Small intestine (tissue), 7 donors: ENCODE measurements around the gene RASSF3. TPM values are rescaled to one million over a fixed set of nuclear protein-coding genes. Genes with fewer than 3 reads are reported as not detected.
"Not testable (repeated sequence)": the region's sequence is repeated elsewhere in the genome, so short reads cannot be mapped to it uniquely, and the experiment has no call there.

Experiments
- DNase-seq, 2 donors: peaks; one replicate each; pipeline versions ENCODE4 v3.0.0 to v3.0.0-alpha.2; 2013
- FAIRE-seq: peaks from 2 replicates; lab custom pipeline; 2012; peaks lifted over from hg19 to GRCh38; lab: Jason Lieb, UNC
- H3K27ac ChIP-seq, 3 donors: one replicate each; pipeline ENCODE4 v1.5.1; 2013; ENCODE audit warnings: low read length in 2 of 3, mild to moderate bottlenecking in 2 of 3, control low read depth in 1 of 3, inconsistent platforms in 1 of 3, low read depth in 1 of 3, moderate library complexity in 1 of 3
- H3K27me3 ChIP-seq, 3 donors: one replicate each; pipeline ENCODE4 v1.6.1; 2013; ENCODE audit warnings: low read length in 3 of 3, inconsistent platforms in 1 of 3; ENCODE audit not compliant: control insufficient read depth in 3 of 3, insufficient read depth in 3 of 3
- H3K36me3 ChIP-seq, 3 donors: one replicate each; pipeline ENCODE4 v1.6.1; 2013; ENCODE audit warnings: low read length in 3 of 3, inconsistent platforms in 1 of 3, low read depth in 1 of 3, mild to moderate bottlenecking in 1 of 3, moderate library complexity in 1 of 3; ENCODE audit not compliant: control insufficient read depth in 3 of 3, insufficient read depth in 2 of 3
- H3K4me1 ChIP-seq, 3 donors: one replicate each; pipeline ENCODE4 v1.6.1; 2013; ENCODE audit warnings: low read length in 2 of 3, inconsistent platforms in 1 of 3, low read depth in 1 of 3, mild to moderate bottlenecking in 1 of 3, moderate library complexity in 1 of 3; ENCODE audit not compliant: control insufficient read depth in 3 of 3, insufficient read depth in 2 of 3
- H3K4me3 ChIP-seq, 3 donors: one replicate each; pipeline ENCODE4 v1.5.1; 2013; ENCODE audit warnings: low read length in 3 of 3, control low read depth in 1 of 3, inconsistent platforms in 1 of 3, low read depth in 1 of 3, mild to moderate bottlenecking in 1 of 3, moderate library complexity in 1 of 3
- H3K9me3 ChIP-seq, 2 donors: one replicate each; pipeline ENCODE4 v1.6.1; 2013; ENCODE audit warnings: low read depth in 1 of 2, low read length in 1 of 2; ENCODE audit not compliant: control insufficient read depth in 2 of 2, insufficient read depth in 1 of 2
- WGBS, 3 donors: extraction: QIAGEN DNeasy Blood & Tissue Kit; methylation state at CpG; one replicate each; pipeline ENCODE4 v1.1.7; 2013; 5-methylcytosine and 5-hydroxymethylcytosine counted together
- polyA plus RNA-seq, 4 donors: library from polyadenylated mRNA; stranded (reverse) in 3 of 4; unstranded in 1 of 4; fragments of 200-250 nt in 3 of 4; fragments of 120-200 nt in 1 of 4; gene quantifications; one replicate each; pipeline versions ENCODE4 v1.2.1 to v1.2.3, GENCODE V29; 2013
- donor health status: healthy with polysubstance abuse.
- donor health status: control.
- donor health status: control.
- donor health status: Bipolar disorder and iron deficiency.
- donor health status: healthy.

RASSF3 gene
- polyA plus RNA-seq, 4 donors, result 14.9 to 23.3 (median 21.9) TPM

GRCh38 chr12:64608901-64609535, 1.3 kb upstream of the RASSF3 start:
- Histone ChIP-seq H3K4me1 (no peaks in the 10 kb centered on the region), H3K27me3 (no peaks in the 10 kb centered on the region), H3K36me3 (peaks cover 0 to 4% (median 0%) of the 10 kb centered on the region in 3 donors), H3K27ac (peak overlapping the region; percentile 88 to 97 (median 93)), H3K4me3 (peak overlapping the region in 2 of 3 donors; percentile 96 to 98), H3K9me3 (no peaks in the 10 kb centered on the region)
- 1 to 4% (median 2%) methylated on average over 16 of the region's 16 CpGs for WGBS, 3 donors
- peak; percentile 77 to 80 for DNase-seq
- FAIRE-seq, result no peak

- Histone ChIP-seq H3K27me3 (no peaks in the 10 kb centered on the region), H3K4me3 (peak overlapping the region; percentile 96 to 98 (median 97)), H3K27ac (peak overlapping the region; percentile 88 to 97 (median 93)), H3K9me3 (no peaks in the 10 kb centered on the region), H3K36me3 (peaks cover 0 to 8% (median 0%) of the 10 kb centered on the region in 3 donors), H3K4me1 (no peaks in the 10 kb centered on the region)
- DNase-seq (peak in 1 of 2 donors; percentile 48), FAIRE-seq (no peak)
- WGBS, 3 donors, result 0 to 2% (median 0%) methylated on average over 15 of the region's 15 CpGs
Observed at GRCh38 chr12:64609536-64610078, 688 bp upstream of the RASSF3 start.

GRCh38 chr12:64610660-64611340, 505 bp downstream of the RASSF3 start:
- no peaks in the 10 kb centered on the region for H3K9me3 ChIP-seq
- H3K4me1 ChIP-seq, result no peaks in the 10 kb centered on the region
- peaks cover 0 to 10% (median 0%) of the 10 kb centered on the region in 3 donors for H3K36me3 ChIP-seq
- WGBS, 3 donors, result 0% methylated on average over 44 to 60 of the region's 60 CpGs
- peak overlapping the region; percentile 81 to 97 (median 93) for H3K27ac ChIP-seq
- peak; percentile 71 to 81 for DNase-seq
- no peak for FAIRE-seq
- H3K27me3 ChIP-seq, result no peaks in the 10 kb centered on the region
- H3K4me3 ChIP-seq, result peak overlapping the region; percentile 97 to 98 (median 98)

GRCh38 chr12:64611341-64612284, 1.3 kb downstream of the RASSF3 start:
- peak overlapping the region; percentile 97 to 98 (median 98) for H3K4me3 ChIP-seq
- no peaks in the 10 kb centered on the region for H3K9me3 ChIP-seq
- peak overlapping the region; percentile 81 to 97 (median 93) for H3K27ac ChIP-seq
- no peaks in the 10 kb centered on the region for H3K27me3 ChIP-seq
- 1 to 4% (median 2%) methylated on average over 31 of the region's 31 CpGs for WGBS, 3 donors
- peak; percentile 35 to 41 for DNase-seq
- no peaks in the 10 kb centered on the region for H3K4me1 ChIP-seq
- no peak for FAIRE-seq
- H3K36me3 ChIP-seq, result peaks cover 0 to 10% (median 0%) of the 10 kb centered on the region in 3 donors

GRCh38 chr12:64612843-64613242, 2.5 kb downstream of the RASSF3 start:
- Histone ChIP-seq H3K27me3 (no peaks in the 10 kb centered on the region), H3K36me3 (peaks cover 0 to 10% (median 0%) of the 10 kb centered on the region in 3 donors), H3K4me1 (no peaks in the 10 kb centered on the region), H3K27ac (no peak overlapping the region), H3K4me3 (no peak overlapping the region), H3K9me3 (no peaks in the 10 kb centered on the region)
- 29 to 45% (median 34%) methylated on average over 4 of the region's 4 CpGs for WGBS, 3 donors
- no peak for DNase-seq
- no peak for FAIRE-seq

GRCh38 chr12:64613775-64614398, 3.6 kb downstream of the RASSF3 start:
- H3K36me3 ChIP-seq, result peaks cover 0 to 10% (median 0%) of the 10 kb centered on the region in 3 donors
- 94 to 96% (median 96%) methylated on average over 19 of the region's 19 CpGs for WGBS, 3 donors
- not testable (repeated sequence) for H3K9me3 ChIP-seq, FAIRE-seq, DNase-seq, H3K4me1 ChIP-seq, H3K4me3 ChIP-seq, H3K27ac ChIP-seq, H3K27me3 ChIP-seq

GRCh38 chr12:64616201-64616600, 5.9 kb downstream of the RASSF3 start:
- H3K4me3 ChIP-seq, result no peak overlapping the region
- peak overlapping the region in 1 of 3 donors; percentile 49 for H3K27ac ChIP-seq
- H3K4me1 ChIP-seq, result no peaks in the 10 kb centered on the region
- H3K9me3 ChIP-seq, result no peaks in the 10 kb centered on the region
- no peak for DNase-seq
- FAIRE-seq, result no peak
- no peaks in the 10 kb centered on the region for H3K27me3 ChIP-seq
- H3K36me3 ChIP-seq, result peaks cover 0 to 10% (median 0%) of the 10 kb centered on the region in 3 donors
- WGBS, 3 donors, result 44 to 58% (median 54%) methylated on average over 3 of the region's 3 CpGs
